T-helper 17 cell (primary cell): ENCODE measurements around the gene RAB14. TPM values are rescaled to one million over a fixed set of nuclear protein-coding genes. Genes with fewer than 3 reads are reported as not detected.

ENCODE experiments used
- ATAC-seq: fragments of 150-1000 bp; cut with Tn5 transposase; 2 replicates; pipeline ENCODE4 v1.10.0; 2021; ENCODE audit warnings: mild to moderate bottlenecking, moderate library complexity
- DNase-seq, 3 donors: peaks; one replicate each; pipeline versions ENCODE4 v3.0.0 to v3.0.0-alpha.2; 2020 to 2021
- H3K9me3 ChIP-seq: one replicate; pipeline ENCODE4 v1.7.0; 2013; ENCODE audit warnings: low read length, mild to moderate bottlenecking; ENCODE audit not compliant: control insufficient read depth, poor library complexity, severe bottlenecking
- H3K27ac Mint-ChIP-seq: one replicate; pipeline ENCODE4 v1.8.0; 2022; ENCODE audit warnings: mild to moderate bottlenecking, moderate library complexity, mixed read lengths
- H3K27me3 Mint-ChIP-seq: one replicate; pipeline ENCODE4 v1.8.0; 2022; ENCODE audit warnings: mixed read lengths
- H3K36me3 Mint-ChIP-seq: one replicate; pipeline ENCODE4 v1.8.0; 2022; ENCODE audit warnings: low read depth, mixed read lengths
- H3K4me1 Mint-ChIP-seq: one replicate; pipeline ENCODE4 v1.8.0; 2022; ENCODE audit warnings: mild to moderate bottlenecking, mixed read lengths
- H3K4me3 Mint-ChIP-seq: one replicate; pipeline ENCODE4 v1.8.0; 2022; ENCODE audit warnings: mild to moderate bottlenecking, moderate library complexity, mixed read lengths
- total RNA-seq, 4 donors: library from RNA in 2 of 4; stranded (reverse) in 2 of 4; gene quantifications; one replicate each; pipeline ENCODE4 v1.2.3 and lab custom pipeline; 2022 to 2026

The RAB14 gene
- total RNA-seq, 2 donors from 2014 or later: 42.1 to 49.8 TPM

- H3K4me1 Mint-ChIP-seq: peaks cover 3% of the 10 kb centered on the region
- H3K9me3 ChIP-seq: no peaks in the 10 kb centered on the region
- peaks cover 10% of the 10 kb centered on the region for H3K36me3 Mint-ChIP-seq
- H3K27me3 Mint-ChIP-seq: no peaks in the 10 kb centered on the region
- H3K27ac Mint-ChIP-seq: no peak overlapping the region
- ATAC-seq: no peak
- H3K4me3 Mint-ChIP-seq: no peak overlapping the region
- no peak for DNase-seq
Measured at GRCh38 chr9:121232251-121232650, 30.6 kb upstream of the RAB14 start.

- Mint-ChIP-seq H3K4me1 (peaks cover 3% of the 10 kb centered on the region), H3K27ac (no peak overlapping the region), H3K27me3 (no peaks in the 10 kb centered on the region), H3K36me3 (peaks cover 8% of the 10 kb centered on the region), H3K4me3 (no peak overlapping the region)
- H3K9me3 ChIP-seq: no peaks in the 10 kb centered on the region
- no peak for ATAC-seq
- no peak for DNase-seq
Measured at GRCh38 chr9:121230256-121230655, 28.6 kb upstream of the RAB14 start.

GRCh38 chr9:121227862-121228261 is 26.2 kb upstream of the RAB14 start:
- peaks cover 3% of the 10 kb centered on the region for H3K4me1 Mint-ChIP-seq
- no peaks in the 10 kb centered on the region for H3K9me3 ChIP-seq
- ATAC-seq: no peak
- H3K27ac Mint-ChIP-seq: no peak overlapping the region
- H3K27me3 Mint-ChIP-seq: no peaks in the 10 kb centered on the region
- no peak for DNase-seq
- no peak overlapping the region for H3K4me3 Mint-ChIP-seq
- peaks cover 8% of the 10 kb centered on the region for H3K36me3 Mint-ChIP-seq

GRCh38 chr9:121226175-121226574 is 24.5 kb upstream of the RAB14 start:
- no peaks in the 10 kb centered on the region for H3K9me3 ChIP-seq
- ATAC-seq: no peak
- peaks cover 3% of the 10 kb centered on the region for H3K4me1 Mint-ChIP-seq
- H3K27ac Mint-ChIP-seq: no peak overlapping the region
- peaks cover 4% of the 10 kb centered on the region for H3K36me3 Mint-ChIP-seq
- DNase-seq: no peak
- H3K27me3 Mint-ChIP-seq: no peaks in the 10 kb centered on the region
- H3K4me3 Mint-ChIP-seq: no peak overlapping the region

GRCh38 chr9:121225240-121225639 is 23.6 kb upstream of the RAB14 start:
- Mint-ChIP-seq H3K4me3 (no peak overlapping the region), H3K27ac (no peak overlapping the region), H3K4me1 (peaks cover 3% of the 10 kb centered on the region), H3K36me3 (peaks cover 2% of the 10 kb centered on the region), H3K27me3 (no peaks in the 10 kb centered on the region)
- no peaks in the 10 kb centered on the region for H3K9me3 ChIP-seq
- no peak for ATAC-seq
- no peak for DNase-seq

GRCh38 chr9:121222524-121223171 is 21.0 kb upstream of the RAB14 start:
- no peak for ATAC-seq
- no peaks in the 10 kb centered on the region for H3K27me3 Mint-ChIP-seq
- DNase-seq: no peak
- H3K27ac Mint-ChIP-seq: no peak overlapping the region
- no peaks in the 10 kb centered on the region for H3K4me1 Mint-ChIP-seq
- H3K9me3 ChIP-seq: no peaks in the 10 kb centered on the region
- H3K4me3 Mint-ChIP-seq: no peak overlapping the region
- no peaks in the 10 kb centered on the region for H3K36me3 Mint-ChIP-seq

- ATAC-seq (no peak), DNase-seq (no peak)
- H3K36me3 Mint-ChIP-seq: no peaks in the 10 kb centered on the region
- H3K9me3 ChIP-seq: no peaks in the 10 kb centered on the region
- H3K27ac Mint-ChIP-seq: no peak overlapping the region
- H3K27me3 Mint-ChIP-seq: no peaks in the 10 kb centered on the region
- no peaks in the 10 kb centered on the region for H3K4me1 Mint-ChIP-seq
- no peak overlapping the region for H3K4me3 Mint-ChIP-seq
Measured at GRCh38 chr9:121221664-121222055, 20.0 kb upstream of the RAB14 start.

- Mint-ChIP-seq H3K36me3 (peaks cover 2% of the 10 kb centered on the region), H3K27me3 (no peaks in the 10 kb centered on the region), H3K27ac (no peak overlapping the region), H3K4me3 (no peak overlapping the region), H3K4me1 (peaks cover 4% of the 10 kb centered on the region)
- no peaks in the 10 kb centered on the region for H3K9me3 ChIP-seq
- ATAC-seq (no peak), DNase-seq (no peak)
Measured at GRCh38 chr9:121220996-121221663, 19.5 kb upstream of the RAB14 start.

- H3K4me1 Mint-ChIP-seq: peaks cover 4% of the 10 kb centered on the region
- H3K36me3 Mint-ChIP-seq: peaks cover 2% of the 10 kb centered on the region
- no peaks in the 10 kb centered on the region for H3K9me3 ChIP-seq
- no peak overlapping the region for H3K27ac Mint-ChIP-seq
- no peak for DNase-seq
- H3K27me3 Mint-ChIP-seq: no peaks in the 10 kb centered on the region
- no peak overlapping the region for H3K4me3 Mint-ChIP-seq
- no peak for ATAC-seq
Measured at GRCh38 chr9:121219530-121219929, 17.9 kb upstream of the RAB14 start.

- Mint-ChIP-seq H3K4me3 (no peak overlapping the region), H3K4me1 (peaks cover 7% of the 10 kb centered on the region), H3K27ac (no peak overlapping the region), H3K36me3 (peaks cover 2% of the 10 kb centered on the region), H3K27me3 (no peaks in the 10 kb centered on the region)
- ATAC-seq: no peak
- H3K9me3 ChIP-seq: no peaks in the 10 kb centered on the region
- DNase-seq: no peak
Measured at GRCh38 chr9:121218357-121219027, 16.8 kb upstream of the RAB14 start.

- Mint-ChIP-seq H3K4me1 (peaks cover 10% of the 10 kb centered on the region), H3K4me3 (no peak overlapping the region), H3K27me3 (no peaks in the 10 kb centered on the region), H3K36me3 (peaks cover 2% of the 10 kb centered on the region), H3K27ac (no peak overlapping the region)
- no peak for DNase-seq
- no peak for ATAC-seq
- no peaks in the 10 kb centered on the region for H3K9me3 ChIP-seq
Measured at GRCh38 chr9:121217609-121218292, 16.1 kb upstream of the RAB14 start.

- no peaks in the 10 kb centered on the region for H3K27me3 Mint-ChIP-seq
- H3K36me3 Mint-ChIP-seq: peaks cover 2% of the 10 kb centered on the region
- peaks cover 10% of the 10 kb centered on the region for H3K4me1 Mint-ChIP-seq
- no peak for ATAC-seq
- no peak overlapping the region for H3K27ac Mint-ChIP-seq
- no peak for DNase-seq
- no peak overlapping the region for H3K4me3 Mint-ChIP-seq
- H3K9me3 ChIP-seq: no peaks in the 10 kb centered on the region
Measured at GRCh38 chr9:121216271-121216805, 14.7 kb upstream of the RAB14 start.

GRCh38 chr9:121214005-121214404 is 12.3 kb upstream of the RAB14 start:
- Mint-ChIP-seq H3K27ac (no peak overlapping the region), H3K4me3 (no peak overlapping the region), H3K36me3 (peaks cover 2% of the 10 kb centered on the region), H3K4me1 (peaks cover 10% of the 10 kb centered on the region), H3K27me3 (no peaks in the 10 kb centered on the region)
- no peaks in the 10 kb centered on the region for H3K9me3 ChIP-seq
- ATAC-seq: no peak
- DNase-seq: no peak
